ENCODE measurements around the gene IL10RB. TPM values are rescaled to one million over a fixed set of nuclear protein-coding genes. Genes with fewer than 3 reads are reported as not detected.

Gene IL10RB
- total and polyA plus RNA-seq, 2 experiments from 2014 or later = 2.2 to 2.5 TPM

DNA sequence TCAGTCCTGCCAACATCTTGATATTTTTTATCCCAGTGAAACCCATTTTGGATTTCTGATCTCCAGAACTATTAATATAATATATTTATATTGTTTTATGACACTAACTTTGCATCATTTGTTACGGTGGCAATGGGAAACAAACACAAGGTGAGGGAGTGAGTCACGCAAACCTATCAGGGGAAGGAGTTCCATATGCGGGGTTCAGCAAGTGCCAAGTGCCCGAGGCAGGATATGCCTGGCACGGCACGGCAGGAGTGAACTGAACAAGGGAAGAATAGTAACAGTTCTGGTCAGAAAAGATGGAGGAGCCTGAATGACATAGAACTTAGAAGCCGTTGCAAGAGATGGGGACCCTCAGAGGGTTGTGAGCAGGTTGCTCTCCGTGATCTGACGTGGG lies 7.7 kb upstream of the IL10RB start:
- Histone ChIP-seq H3K4me2 (no peak overlapping the region), H4K20me1 (replicated peaks; ENCODE audit: insufficient read depth) (no peaks in the 10 kb centered on the region; the same call in 1 of the 2 replicates), H3K27me3 (ENCODE audit: insufficient read depth) (no peaks in the 10 kb centered on the region), H3K79me2 (replicated peaks; ENCODE audit: insufficient read depth) (no peaks in the 10 kb centered on the region), H3K9me2 (ENCODE audit: insufficient read depth) (0 out of 2 replicates have a peak, but pooled peaks cover 3% of the 10 kb centered on the region), H3K27ac (ENCODE audit: low read depth) (no peak overlapping the region), H3K4me1 (ENCODE audit: insufficient read depth) (no peaks in the 10 kb centered on the region), H3K36me3 (ENCODE audit: insufficient read depth) (no peaks in the 10 kb centered on the region; the same call in none of the 2 replicates), H3F3A (replicated peaks; ENCODE audit: low read depth) (no peaks in the 10 kb centered on the region), H3K4me3 (no peak overlapping the region), H2AFZ (no peak overlapping the region)
- H3K27ac Mint-ChIP-seq = no peak overlapping the region
- H3K27me3 Mint-ChIP-seq (ENCODE audit: insufficient read depth, low read depth, poor library complexity) = peaks cover 5% of the 10 kb centered on the region
- H3K4me1 Mint-ChIP-seq = no peaks in the 10 kb centered on the region
- TF ChIP-seq ZNF114 (CRISPR knock-in tag; IDR thresholded peaks at IDR 0.05) = no peak
- no peak for TF ChIP-seq CREB1 (CRISPR knock-in tag; IDR thresholded peaks at IDR 0.05; ENCODE audit: low read depth)
- TF ChIP-seq, protein P1, sequence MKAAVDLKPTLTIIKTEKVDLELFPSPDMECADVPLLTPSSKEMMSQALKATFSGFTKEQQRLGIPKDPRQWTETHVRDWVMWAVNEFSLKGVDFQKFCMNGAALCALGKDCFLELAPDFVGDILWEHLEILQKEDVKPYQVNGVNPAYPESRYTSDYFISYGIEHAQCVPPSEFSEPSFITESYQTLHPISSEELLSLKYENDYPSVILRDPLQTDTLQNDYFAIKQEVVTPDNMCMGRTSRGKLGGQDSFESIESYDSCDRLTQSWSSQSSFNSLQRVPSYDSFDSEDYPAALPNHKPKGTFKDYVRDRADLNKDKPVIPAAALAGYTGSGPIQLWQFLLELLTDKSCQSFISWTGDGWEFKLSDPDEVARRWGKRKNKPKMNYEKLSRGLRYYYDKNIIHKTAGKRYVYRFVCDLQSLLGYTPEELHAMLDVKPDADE (IDR thresholded peaks at IDR 0.05) = no peak
- TF ChIP-seq ZNF331 (CRISPR knock-in tag; IDR thresholded peaks at IDR 0.05; ENCODE audit: low read depth) = no peak
- no peak for TF ChIP-seq EZH2 (IDR thresholded peaks at IDR 0.05; ENCODE audit: low read depth, unreplicated experiment)
- TF ChIP-seq, protein P2, sequence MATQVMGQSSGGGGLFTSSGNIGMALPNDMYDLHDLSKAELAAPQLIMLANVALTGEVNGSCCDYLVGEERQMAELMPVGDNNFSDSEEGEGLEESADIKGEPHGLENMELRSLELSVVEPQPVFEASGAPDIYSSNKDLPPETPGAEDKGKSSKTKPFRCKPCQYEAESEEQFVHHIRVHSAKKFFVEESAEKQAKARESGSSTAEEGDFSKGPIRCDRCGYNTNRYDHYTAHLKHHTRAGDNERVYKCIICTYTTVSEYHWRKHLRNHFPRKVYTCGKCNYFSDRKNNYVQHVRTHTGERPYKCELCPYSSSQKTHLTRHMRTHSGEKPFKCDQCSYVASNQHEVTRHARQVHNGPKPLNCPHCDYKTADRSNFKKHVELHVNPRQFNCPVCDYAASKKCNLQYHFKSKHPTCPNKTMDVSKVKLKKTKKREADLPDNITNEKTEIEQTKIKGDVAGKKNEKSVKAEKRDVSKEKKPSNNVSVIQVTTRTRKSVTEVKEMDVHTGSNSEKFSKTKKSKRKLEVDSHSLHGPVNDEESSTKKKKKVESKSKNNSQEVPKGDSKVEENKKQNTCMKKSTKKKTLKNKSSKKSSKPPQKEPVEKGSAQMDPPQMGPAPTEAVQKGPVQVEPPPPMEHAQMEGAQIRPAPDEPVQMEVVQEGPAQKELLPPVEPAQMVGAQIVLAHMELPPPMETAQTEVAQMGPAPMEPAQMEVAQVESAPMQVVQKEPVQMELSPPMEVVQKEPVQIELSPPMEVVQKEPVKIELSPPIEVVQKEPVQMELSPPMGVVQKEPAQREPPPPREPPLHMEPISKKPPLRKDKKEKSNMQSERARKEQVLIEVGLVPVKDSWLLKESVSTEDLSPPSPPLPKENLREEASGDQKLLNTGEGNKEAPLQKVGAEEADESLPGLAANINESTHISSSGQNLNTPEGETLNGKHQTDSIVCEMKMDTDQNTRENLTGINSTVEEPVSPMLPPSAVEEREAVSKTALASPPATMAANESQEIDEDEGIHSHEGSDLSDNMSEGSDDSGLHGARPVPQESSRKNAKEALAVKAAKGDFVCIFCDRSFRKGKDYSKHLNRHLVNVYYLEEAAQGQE (IDR thresholded peaks at IDR 0.05; ENCODE audit: unreplicated experiment) = no peak
- no peak for TF ChIP-seq STAT1 (IDR thresholded peaks at IDR 0.05; ENCODE audit: unreplicated experiment)
- H3K36me3 Mint-ChIP-seq (ENCODE audit: low read depth) = peaks cover 50% of the 10 kb centered on the region
- ATAC-seq = no peak
- peaks cover 4% of the 10 kb centered on the region; the same call in 1 of the 3 replicates for H3K9me3 Mint-ChIP-seq
- no peak overlapping the region for H3K4me3 Mint-ChIP-seq
- DNase-seq (ENCODE audit: low spot score) = no peak

DNA sequence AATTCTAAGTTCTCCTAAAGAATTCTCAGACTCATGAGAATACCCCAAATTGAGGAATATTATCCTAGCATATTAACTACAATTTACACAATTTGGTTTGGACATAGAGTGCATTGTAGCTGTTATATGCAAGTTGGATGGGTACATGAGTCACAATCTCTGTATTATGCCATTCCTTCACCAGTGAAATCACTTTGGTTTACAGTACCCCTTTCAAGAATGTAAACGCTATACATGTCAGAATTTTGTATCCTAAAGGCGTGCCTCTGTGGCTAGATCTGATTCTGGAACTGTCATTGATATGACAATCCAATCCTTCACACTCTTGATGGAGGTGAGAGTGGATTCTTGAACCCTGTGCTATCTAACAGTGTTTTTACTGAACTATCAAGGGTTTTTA lies 6.7 kb upstream of the IL10RB start:
- ATAC-seq (no peak), DNase-seq (ENCODE audit: low spot score) (no peak)
- H3K4me3 ChIP-seq = no peak overlapping the region
- peaks cover 5% of the 10 kb centered on the region for H3K27me3 Mint-ChIP-seq (ENCODE audit: insufficient read depth, low read depth, poor library complexity)
- TF ChIP-seq, protein P3, sequence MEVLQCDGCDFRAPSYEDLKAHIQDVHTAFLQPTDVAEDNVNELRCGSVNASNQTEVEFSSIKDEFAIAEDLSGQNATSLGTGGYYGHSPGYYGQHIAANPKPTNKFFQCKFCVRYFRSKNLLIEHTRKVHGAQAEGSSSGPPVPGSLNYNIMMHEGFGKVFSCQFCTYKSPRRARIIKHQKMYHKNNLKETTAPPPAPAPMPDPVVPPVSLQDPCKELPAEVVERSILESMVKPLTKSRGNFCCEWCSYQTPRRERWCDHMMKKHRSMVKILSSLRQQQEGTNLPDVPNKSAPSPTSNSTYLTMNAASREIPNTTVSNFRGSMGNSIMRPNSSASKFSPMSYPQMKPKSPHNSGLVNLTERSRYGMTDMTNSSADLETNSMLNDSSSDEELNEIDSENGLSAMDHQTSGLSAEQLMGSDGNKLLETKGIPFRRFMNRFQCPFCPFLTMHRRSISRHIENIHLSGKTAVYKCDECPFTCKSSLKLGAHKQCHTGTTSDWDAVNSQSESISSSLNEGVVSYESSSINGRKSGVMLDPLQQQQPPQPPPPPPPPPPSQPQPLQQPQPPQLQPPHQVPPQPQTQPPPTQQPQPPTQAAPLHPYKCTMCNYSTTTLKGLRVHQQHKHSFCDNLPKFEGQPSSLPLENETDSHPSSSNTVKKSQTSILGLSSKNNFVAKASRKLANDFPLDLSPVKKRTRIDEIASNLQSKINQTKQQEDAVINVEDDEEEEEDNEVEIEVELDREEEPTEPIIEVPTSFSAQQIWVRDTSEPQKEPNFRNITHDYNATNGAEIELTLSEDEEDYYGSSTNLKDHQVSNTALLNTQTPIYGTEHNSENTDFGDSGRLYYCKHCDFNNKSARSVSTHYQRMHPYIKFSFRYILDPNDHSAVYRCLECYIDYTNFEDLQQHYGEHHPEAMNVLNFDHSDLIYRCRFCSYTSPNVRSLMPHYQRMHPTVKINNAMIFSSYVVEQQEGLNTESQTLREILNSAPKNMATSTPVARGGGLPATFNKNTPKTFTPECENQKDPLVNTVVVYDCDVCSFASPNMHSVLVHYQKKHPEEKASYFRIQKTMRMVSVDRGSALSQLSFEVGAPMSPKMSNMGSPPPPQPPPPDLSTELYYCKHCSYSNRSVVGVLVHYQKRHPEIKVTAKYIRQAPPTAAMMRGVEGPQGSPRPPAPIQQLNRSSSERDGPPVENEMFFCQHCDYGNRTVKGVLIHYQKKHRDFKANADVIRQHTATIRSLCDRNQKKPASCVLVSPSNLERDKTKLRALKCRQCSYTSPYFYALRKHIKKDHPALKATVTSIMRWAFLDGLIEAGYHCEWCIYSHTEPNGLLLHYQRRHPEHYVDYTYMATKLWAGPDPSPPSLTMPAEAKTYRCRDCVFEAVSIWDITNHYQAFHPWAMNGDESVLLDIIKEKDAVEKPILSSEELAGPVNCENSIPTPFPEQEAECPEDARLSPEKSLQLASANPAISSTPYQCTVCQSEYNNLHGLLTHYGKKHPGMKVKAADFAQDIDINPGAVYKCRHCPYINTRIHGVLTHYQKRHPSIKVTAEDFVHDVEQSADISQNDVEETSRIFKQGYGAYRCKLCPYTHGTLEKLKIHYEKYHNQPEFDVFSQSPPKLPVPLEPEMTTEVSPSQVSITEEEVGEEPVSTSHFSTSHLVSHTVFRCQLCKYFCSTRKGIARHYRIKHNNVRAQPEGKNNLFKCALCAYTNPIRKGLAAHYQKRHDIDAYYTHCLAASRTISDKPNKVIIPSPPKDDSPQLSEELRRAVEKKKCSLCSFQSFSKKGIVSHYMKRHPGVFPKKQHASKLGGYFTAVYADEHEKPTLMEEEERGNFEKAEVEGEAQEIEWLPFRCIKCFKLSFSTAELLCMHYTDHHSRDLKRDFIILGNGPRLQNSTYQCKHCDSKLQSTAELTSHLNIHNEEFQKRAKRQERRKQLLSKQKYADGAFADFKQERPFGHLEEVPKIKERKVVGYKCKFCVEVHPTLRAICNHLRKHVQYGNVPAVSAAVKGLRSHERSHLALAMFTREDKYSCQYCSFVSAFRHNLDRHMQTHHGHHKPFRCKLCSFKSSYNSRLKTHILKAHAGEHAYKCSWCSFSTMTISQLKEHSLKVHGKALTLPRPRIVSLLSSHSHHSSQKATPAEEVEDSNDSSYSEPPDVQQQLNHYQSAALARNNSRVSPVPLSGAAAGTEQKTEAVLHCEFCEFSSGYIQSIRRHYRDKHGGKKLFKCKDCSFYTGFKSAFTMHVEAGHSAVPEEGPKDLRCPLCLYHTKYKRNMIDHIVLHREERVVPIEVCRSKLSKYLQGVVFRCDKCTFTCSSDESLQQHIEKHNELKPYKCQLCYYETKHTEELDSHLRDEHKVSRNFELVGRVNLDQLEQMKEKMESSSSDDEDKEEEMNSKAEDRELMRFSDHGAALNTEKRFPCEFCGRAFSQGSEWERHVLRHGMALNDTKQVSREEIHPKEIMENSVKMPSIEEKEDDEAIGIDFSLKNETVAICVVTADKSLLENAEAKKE (CRISPR knock-in tag; IDR thresholded peaks at IDR 0.05) = no peak
- TF ChIP-seq EZH2 (IDR thresholded peaks at IDR 0.05; ENCODE audit: low read depth, unreplicated experiment) = no peak
- H3K9me2 ChIP-seq (ENCODE audit: insufficient read depth) = 0 out of 2 replicates have a peak, but pooled peaks cover 3% of the 10 kb centered on the region
- H3K27ac Mint-ChIP-seq = no peak overlapping the region
- peaks cover 46% of the 10 kb centered on the region for H3K36me3 Mint-ChIP-seq (ENCODE audit: low read depth)
- H3K27me3 ChIP-seq (ENCODE audit: insufficient read depth) = no peaks in the 10 kb centered on the region
- no peak overlapping the region for H3K4me2 ChIP-seq
- peaks cover 6% of the 10 kb centered on the region; the same call in 2 of the 3 replicates for H3K4me1 Mint-ChIP-seq
- no peak overlapping the region for H3K27ac ChIP-seq (ENCODE audit: low read depth)
- peaks cover 4% of the 10 kb centered on the region; the same call in 1 of the 3 replicates for H3K9me3 Mint-ChIP-seq
- H3K79me2 ChIP-seq (replicated peaks; ENCODE audit: insufficient read depth) = no peaks in the 10 kb centered on the region
- H4K20me1 ChIP-seq (replicated peaks; ENCODE audit: insufficient read depth) = no peaks in the 10 kb centered on the region
- no peaks in the 10 kb centered on the region; the same call in none of the 2 replicates for H3K36me3 ChIP-seq (ENCODE audit: insufficient read depth)
- H3F3A ChIP-seq (replicated peaks; ENCODE audit: low read depth) = no peaks in the 10 kb centered on the region
- H3K4me3 Mint-ChIP-seq = no peak overlapping the region
- peaks cover 6% of the 10 kb centered on the region; the same call in 1 of the 2 replicates for H3K4me1 ChIP-seq (ENCODE audit: insufficient read depth)
- H2AFZ ChIP-seq = no peak overlapping the region
